Measurements from ENCODE around the gene PDE1A.

DNA sequence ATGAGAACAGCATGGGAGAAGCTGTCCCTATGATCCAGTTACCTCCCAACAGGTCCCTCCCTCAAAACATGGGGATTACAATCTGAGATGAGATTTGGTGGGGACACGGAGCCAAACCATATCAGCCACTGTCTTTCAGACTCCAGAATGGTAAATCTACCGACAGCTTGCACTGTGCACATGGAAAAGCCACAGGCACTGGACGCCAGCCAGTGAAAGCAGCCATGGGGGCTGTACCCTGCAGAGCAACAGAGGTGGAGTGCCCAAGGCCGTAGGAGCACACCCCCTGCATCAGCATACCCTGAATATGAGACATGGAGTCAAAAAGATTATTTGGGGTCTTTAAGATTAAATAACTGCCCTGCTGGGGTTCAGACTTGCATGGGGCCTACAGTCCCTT is 218.4 kb downstream of the PDE1A start:
- no peak for TF ChIP-seq CTCF (IDR thresholded peaks at IDR 0.05 in 4 of 5, conservative IDR thresholded peaks at IDR 0.05 in 1 of 5)
- no peak for TF ChIP-seq POLR2A (IDR thresholded peaks at IDR 0.05)
